IPS DF 6.9 (cell line): ENCODE measurements around the gene F10.

Experiments used
- DNase-seq: peaks from one replicate; pipeline ENCODE4 v3.0.0-alpha.2; 2013; ENCODE audit warnings: low read depth, low spot score
- H3K27ac ChIP-seq: one replicate; pipeline ENCODE4 v1.5.1; 2013; ENCODE audit warnings: low read length, control low read depth
- H3K27me3 ChIP-seq: 2 replicates; pipeline ENCODE4 v1.6.1; 2013; ENCODE audit warnings: mild to moderate bottlenecking, low read length; ENCODE audit not compliant: control insufficient read depth, insufficient read depth
- H3K36me3 ChIP-seq: 2 replicates; pipeline ENCODE4 v1.6.1; 2013; ENCODE audit warnings: low read length; ENCODE audit not compliant: control insufficient read depth, insufficient read depth
- H3K4me1 ChIP-seq: 2 replicates; pipeline ENCODE4 v1.6.1; 2013; ENCODE audit warnings: low read length; ENCODE audit not compliant: control insufficient read depth, insufficient read depth
- H3K4me3 ChIP-seq: 2 replicates; pipeline ENCODE4 v1.5.1; 2013; ENCODE audit warnings: mild to moderate bottlenecking, low read length
- H3K9me3 ChIP-seq: 2 replicates; pipeline ENCODE4 v1.6.1; 2013; ENCODE audit warnings: low read length, inconsistent platforms; ENCODE audit not compliant: control insufficient read depth, insufficient read depth
- WGBS: extraction: QIAGEN DNeasy Blood & Tissue Kit; methylation state at CpG from one replicate; pipeline ENCODE4 v1.1.7; 2013; ENCODE audit warnings: mixed read lengths, missing lambda C conversion rate; ENCODE audit not compliant: insufficient read length, insufficient coverage; 5-methylcytosine and 5-hydroxymethylcytosine counted together

Gene F10

DNA sequence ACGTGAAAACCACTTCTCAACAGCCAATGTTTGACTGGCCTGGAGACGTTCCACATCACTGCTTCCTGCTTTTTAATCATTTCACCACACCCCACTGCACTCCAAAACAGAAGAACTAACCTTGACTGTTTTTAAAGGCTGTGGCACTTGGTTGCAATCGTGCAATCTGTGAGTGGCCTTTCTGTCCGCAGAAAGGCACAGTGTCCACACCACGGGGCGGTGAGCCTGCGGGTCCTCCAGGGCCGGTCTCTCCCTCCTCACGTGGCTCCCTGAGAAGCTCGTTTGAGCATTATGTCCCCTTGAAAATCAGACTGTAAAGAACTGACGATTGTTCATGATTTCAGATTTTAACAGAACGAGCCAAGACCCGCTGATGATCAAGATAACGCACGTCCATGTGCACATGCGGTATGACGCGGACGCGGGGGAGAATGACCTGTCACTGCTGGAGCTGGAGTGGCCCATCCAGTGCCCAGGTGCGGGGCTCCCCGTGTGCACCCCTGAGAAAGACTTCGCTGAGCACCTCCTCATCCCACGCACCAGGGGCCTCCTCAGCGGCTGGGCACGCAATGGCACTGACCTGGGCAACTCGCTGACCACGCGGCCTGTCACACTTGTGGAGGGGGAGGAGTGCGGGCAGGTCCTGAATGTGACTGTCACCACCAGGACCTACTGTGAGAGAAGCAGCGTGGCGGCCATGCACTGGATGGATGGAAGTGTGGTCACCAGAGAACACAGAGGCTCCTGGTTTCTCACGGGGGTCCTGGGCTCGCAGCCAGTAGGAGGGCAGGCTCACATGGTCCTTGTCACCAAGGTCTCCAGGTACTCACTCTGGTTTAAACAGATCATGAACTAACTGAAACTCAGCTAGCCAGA lies 48.9 kb downstream of the F10 start:
- Histone ChIP-seq H3K27ac (no peak overlapping the region), H3K27me3 (no peaks in the 10 kb centered on the region), H3K9me3 (no peaks in the 10 kb centered on the region), H3K4me1 (no peaks in the 10 kb centered on the region), H3K36me3 (peaks cover 10% of the 10 kb centered on the region; the same call in 1 of the 2 replicates), H3K4me3 (no peak overlapping the region)
- WGBS, result no CpG with 5 or more reads among the region's 34 CpGs
- DNase-seq, result no peak

DNA sequence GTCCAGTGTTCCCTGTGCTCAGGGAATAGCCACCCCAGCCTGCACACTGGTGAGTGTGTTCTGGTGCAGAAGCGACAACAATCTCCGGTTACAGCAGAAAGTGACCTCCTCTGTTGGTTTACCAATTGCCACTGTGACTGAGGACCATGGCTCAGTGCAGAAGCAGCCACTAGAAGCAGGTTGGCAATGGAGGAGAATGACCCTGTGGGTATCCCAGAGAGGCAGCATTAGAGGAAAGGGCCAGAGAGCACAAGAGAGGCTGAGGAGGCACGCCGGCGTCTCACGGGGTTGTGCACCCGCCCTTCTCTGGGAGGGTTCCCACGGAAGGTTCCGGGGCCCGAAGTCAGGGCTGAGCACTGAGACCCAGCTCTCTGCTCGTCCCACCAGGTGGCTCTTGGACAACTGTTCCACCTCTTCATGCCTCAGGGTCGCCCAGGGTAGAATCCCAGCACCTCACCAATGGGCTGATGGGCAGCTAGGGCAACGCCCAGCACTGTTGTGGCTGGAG lies 49.9 kb downstream of the F10 start:
- no peak overlapping the region for H3K4me3 ChIP-seq
- no peaks in the 10 kb centered on the region for H3K4me1 ChIP-seq
- no peaks in the 10 kb centered on the region for H3K27me3 ChIP-seq
- H3K9me3 ChIP-seq, result no peaks in the 10 kb centered on the region
- WGBS, result no CpG with 5 or more reads among the region's 13 CpGs
- peaks cover 14% of the 10 kb centered on the region; the same call in 1 of the 2 replicates for H3K36me3 ChIP-seq
- DNase-seq, result no peak
- H3K27ac ChIP-seq, result no peak overlapping the region

GRCh38 chr13:113176280-113176679 lies 53.7 kb downstream of the F10 start:
- Histone ChIP-seq H3K4me3 (no peak overlapping the region), H3K36me3 (peaks cover 27% of the 10 kb centered on the region), H3K27me3 (no peaks in the 10 kb centered on the region), H3K9me3 (no peaks in the 10 kb centered on the region), H3K27ac (no peak overlapping the region), H3K4me1 (no peaks in the 10 kb centered on the region)
- no CpG with 5 or more reads among the region's 5 CpGs for WGBS
- DNase-seq, result no peak

DNA sequence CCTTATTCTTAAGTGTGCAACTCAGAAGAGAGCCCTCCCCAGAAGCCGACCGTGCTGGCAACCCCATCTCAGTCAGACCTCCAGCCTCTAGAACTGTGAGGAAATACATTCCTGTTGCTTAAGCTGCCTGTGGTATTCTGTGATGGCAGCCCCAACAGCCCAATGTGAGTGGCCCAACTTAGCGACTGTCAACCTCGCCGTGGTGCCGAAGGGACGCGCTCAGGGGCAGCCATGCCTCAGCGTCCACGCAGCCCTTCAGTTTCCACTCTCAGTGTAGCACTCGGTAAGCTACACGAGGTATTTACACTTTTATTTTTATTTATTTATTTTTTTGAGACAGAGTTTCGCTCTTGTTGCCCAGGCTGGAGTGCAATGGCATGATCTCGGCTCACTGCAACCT lies 54.2 kb downstream of the F10 start:
- peaks cover 25% of the 10 kb centered on the region for H3K36me3 ChIP-seq
- no peak overlapping the region for H3K27ac ChIP-seq
- WGBS, result no CpG with 5 or more reads among the region's 14 CpGs

GRCh38 chr13:113178070-113178895 lies 55.7 kb downstream of the F10 start:
- H3K36me3 ChIP-seq, result peaks cover 19% of the 10 kb centered on the region
- H3K27me3 ChIP-seq, result no peaks in the 10 kb centered on the region
- no CpG with 5 or more reads among the region's 25 CpGs for WGBS
- no peak for DNase-seq
- no peaks in the 10 kb centered on the region for H3K4me1 ChIP-seq
- H3K27ac ChIP-seq, result no peak overlapping the region
- no peaks in the 10 kb centered on the region for H3K9me3 ChIP-seq
- no peak overlapping the region for H3K4me3 ChIP-seq

More for the DNA sequence above, 54.2 kb downstream of the F10 start:
- Histone ChIP-seq H3K27me3 (no peaks in the 10 kb centered on the region), H3K4me1 (no peaks in the 10 kb centered on the region), H3K9me3 (no peaks in the 10 kb centered on the region), H3K4me3 (no peak overlapping the region)
- DNase-seq, result no peak

DNA sequence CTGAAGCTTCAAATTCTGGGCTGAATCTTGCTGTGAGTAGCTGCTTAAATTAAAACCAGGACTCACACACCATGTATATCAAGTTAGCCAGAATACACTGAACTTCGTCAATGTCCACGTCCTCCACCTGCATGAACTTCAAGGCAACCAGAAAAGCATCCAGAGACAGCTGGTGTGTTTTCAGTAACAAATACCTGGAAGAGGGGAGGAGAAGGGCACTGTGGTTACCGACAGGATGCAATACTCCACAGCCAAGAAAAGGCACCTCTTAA lies 56.2 kb downstream of the F10 start:
- H3K27ac ChIP-seq, result no peak overlapping the region
- H3K9me3 ChIP-seq, result no peaks in the 10 kb centered on the region
- peaks cover 23% of the 10 kb centered on the region for H3K36me3 ChIP-seq
- WGBS, result no CpG with 5 or more reads among the region's 3 CpGs
- no peaks in the 10 kb centered on the region for H3K27me3 ChIP-seq
- H3K4me3 ChIP-seq, result no peak overlapping the region
- H3K4me1 ChIP-seq, result no peaks in the 10 kb centered on the region
- no peak for DNase-seq

DNA sequence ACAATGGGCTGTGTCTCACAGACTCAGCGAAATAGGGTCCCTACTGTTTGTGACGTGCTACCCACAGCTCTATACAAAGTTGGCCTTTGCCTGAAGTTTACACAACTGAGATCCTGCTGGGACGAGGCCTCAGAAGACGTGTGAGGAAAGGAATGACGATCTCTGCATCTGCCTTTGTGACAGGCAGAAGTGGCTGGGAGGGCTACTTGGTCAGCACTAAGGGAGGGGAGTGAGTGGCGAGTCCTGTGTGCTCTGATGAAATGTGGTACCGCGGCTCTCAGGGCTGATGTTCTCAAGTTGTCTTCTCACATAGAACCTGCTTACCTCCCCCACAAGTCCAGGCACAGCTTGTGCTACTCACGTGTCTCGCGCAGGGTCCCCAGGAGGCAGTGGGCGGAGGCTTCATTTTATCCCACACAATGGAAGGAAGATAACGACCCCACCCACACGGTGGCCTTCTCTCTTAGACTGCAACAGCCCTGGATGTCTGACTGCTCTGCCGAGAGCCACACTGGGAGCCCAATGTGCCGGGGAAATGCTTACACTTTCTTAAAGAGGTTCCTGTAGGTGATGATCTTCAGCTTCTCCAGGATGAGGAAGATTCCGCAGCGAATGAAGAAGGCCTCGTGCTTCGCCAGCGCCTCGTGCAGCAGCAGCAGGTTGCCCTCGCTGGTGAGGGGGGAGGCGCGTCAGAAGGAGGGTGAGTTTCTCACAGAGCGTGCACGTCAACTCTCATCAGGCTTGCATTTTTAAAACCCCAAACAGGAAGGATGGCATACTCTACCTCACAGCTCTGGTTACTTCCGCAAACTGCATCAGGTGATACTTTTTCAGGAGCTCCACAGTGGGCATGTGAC lies 57.0 kb downstream of the F10 start:
- no peak for DNase-seq
- Histone ChIP-seq H3K4me1 (no peaks in the 10 kb centered on the region), H3K36me3 (peaks cover 24% of the 10 kb centered on the region), H3K27me3 (no peaks in the 10 kb centered on the region), H3K4me3 (no peak overlapping the region), H3K9me3 (no peaks in the 10 kb centered on the region), H3K27ac (no peak overlapping the region)
- WGBS, result no CpG with 5 or more reads among the region's 28 CpGs

DNA sequence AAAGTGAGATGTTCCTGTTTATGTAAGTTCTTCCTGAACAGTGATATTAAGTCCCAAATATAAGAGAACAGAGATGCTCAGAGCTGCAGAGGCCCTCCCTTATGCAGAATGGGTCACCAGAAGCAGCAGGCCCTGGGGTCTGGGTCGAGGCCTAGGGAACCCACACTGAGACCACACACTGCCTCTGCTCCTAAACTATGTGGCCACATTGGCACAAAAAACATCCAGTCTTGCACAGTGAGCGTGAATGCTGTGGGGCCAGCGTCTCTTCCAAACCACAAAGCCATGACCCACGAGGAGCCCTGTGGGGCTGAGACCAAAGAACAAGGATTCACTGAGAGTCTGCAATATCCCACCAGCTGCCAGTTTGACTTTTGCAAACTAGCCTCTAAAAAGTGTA lies 59.4 kb downstream of the F10 start:
- H3K27me3 ChIP-seq, result no peaks in the 10 kb centered on the region
- no peak overlapping the region for H3K4me3 ChIP-seq
- no CpG with 5 or more reads among the region's 4 CpGs for WGBS
- H3K4me1 ChIP-seq, result no peaks in the 10 kb centered on the region
- H3K27ac ChIP-seq, result no peak overlapping the region
- no peak for DNase-seq
- no peaks in the 10 kb centered on the region for H3K9me3 ChIP-seq
- peaks cover 25% of the 10 kb centered on the region for H3K36me3 ChIP-seq

DNA sequence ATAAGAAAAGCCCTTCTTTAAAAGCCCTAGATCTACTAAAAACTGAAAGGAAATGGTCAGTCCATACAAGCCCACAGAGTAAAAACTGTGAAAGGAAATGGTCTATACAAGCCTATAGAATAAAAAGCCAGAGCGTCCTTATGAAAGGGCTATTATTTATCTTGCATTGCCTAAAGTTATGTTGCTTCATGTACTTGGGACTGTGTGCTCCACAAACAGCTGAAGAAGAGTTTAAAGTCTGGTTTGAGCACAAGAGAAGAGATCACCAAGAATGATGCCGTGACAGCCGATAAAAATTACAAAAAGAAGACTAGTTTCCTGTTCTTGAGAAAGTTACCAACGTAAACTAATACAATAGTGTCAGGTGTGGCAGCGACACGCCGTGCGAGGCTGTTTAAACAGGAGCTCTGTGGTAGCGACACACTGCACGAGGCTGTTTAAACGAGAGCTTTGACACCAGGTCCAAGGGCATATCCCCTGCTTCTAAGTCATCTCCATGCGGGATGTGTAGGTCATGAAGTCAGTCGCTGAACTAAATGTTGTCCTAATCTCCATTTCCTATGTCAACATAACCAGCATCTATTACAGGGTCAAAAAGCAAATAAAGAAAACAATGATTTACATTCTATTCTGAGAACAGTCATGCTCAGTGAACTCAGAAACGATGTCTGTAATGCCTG lies 61.0 kb downstream of the F10 start:
- H3K9me3 ChIP-seq, result no peaks in the 10 kb centered on the region
- H3K27ac ChIP-seq, result no peak overlapping the region
- WGBS, result no CpG with 5 or more reads among the region's 14 CpGs
- peaks cover 24% of the 10 kb centered on the region for H3K36me3 ChIP-seq
- no peak overlapping the region for H3K4me3 ChIP-seq
- no peak for DNase-seq
- H3K27me3 ChIP-seq, result no peaks in the 10 kb centered on the region
- H3K4me1 ChIP-seq, result no peaks in the 10 kb centered on the region
